ENCODE measurements around the gene CLIC6. TPM values are rescaled to one million over a fixed set of nuclear protein-coding genes. Genes with fewer than 3 reads are reported as not detected.

Gene CLIC6
- polyA plus RNA-seq, 3 donors = not detected

DNA sequence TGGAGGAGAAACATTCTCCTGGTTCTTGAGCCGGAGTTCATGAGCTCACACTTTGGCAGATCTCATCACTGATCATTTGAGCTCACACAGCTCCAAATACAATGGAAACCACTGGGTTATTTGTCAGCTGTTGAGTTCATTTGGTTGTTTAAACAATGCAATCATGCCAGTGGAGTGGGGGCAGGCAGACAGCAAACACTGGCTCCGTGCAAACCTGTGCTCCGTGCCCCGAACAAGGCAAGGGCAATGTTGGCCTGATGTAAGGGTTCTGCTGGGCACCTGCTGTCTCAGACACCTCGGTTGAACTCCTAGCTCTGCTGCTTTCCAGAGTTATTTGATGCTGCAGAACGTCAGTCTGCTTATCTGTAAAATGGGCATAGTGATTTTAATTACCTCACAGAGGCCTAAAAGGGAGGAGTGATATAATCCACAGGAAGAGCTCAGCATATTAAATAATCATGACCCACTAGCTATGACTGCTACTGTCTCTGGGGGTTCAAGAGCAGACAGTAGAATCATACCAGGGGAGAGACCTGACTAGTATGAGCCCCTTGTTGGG, 20.0 kb upstream of the CLIC6 start:
- no peaks in the 10 kb centered on the region for H3K4me1 ChIP-seq (ENCODE audit: control insufficient read depth in 1 of 2, insufficient read depth in 2 of 2, low read length in 2 of 2)
- intact Hi-C loops (cut with micrococcal nuclease) = no loop called here

GRCh38 chr21:34649400-34649799, 19.4 kb upstream of the CLIC6 start:
- Histone ChIP-seq H3K9ac (ENCODE audit: insufficient read depth, low read length, poor library complexity, severe bottlenecking) (no peak overlapping the region), H3K4me1 (ENCODE audit: control insufficient read depth in 1 of 2, insufficient read depth in 2 of 2, low read length in 2 of 2) (no peaks in the 10 kb centered on the region), H2AFZ (ENCODE audit: insufficient read depth, low read depth, low read length, poor library complexity, severe bottlenecking) (no peak overlapping the region), H3K27me3 (ENCODE audit: control insufficient read depth in 2 of 2, insufficient read depth in 2 of 2, low read length in 2 of 2) (no peaks in the 10 kb centered on the region), H4K20me1 (ENCODE audit: insufficient read depth, low read length) (no peaks in the 10 kb centered on the region), H3K27ac (ENCODE audit: low read depth in 1 of 2, low read length in 2 of 2) (no peak overlapping the region), H3K4me3 (replicated peaks in 1 of 3; ENCODE audit: low read depth in 2 of 3, low read length in 3 of 3) (no peak overlapping the region), H3K36me3 (replicated peaks in 1 of 2; ENCODE audit: control insufficient read depth in 1 of 2, insufficient read depth in 2 of 2, low read length in 2 of 2) (no peaks in the 10 kb centered on the region), H3K79me2 (ENCODE audit: insufficient read depth, low read length) (no peaks in the 10 kb centered on the region), H3K9me3 (replicated peaks in 1 of 2; ENCODE audit: control insufficient read depth in 1 of 2, insufficient read depth in 1 of 2, low read length in 2 of 2) (peaks cover 0 to 9% of the 10 kb centered on the region in 2 donors), H3K4me2 (replicated peaks; ENCODE audit: extremely low read depth, low read length, poor library complexity, severe bottlenecking) (no peak overlapping the region)
- Mint-ChIP-seq H3K27me3 (ENCODE audit: low read depth in 3 of 3) (peaks cover 2 to 11% (median 10%) of the 10 kb centered on the region in 3 donors), H3K9me3 (peaks cover 0 to 20% (median 5%) of the 10 kb centered on the region in 7 donors), H3K4me3 (no peak overlapping the region), H3K4me1 (no peaks in the 10 kb centered on the region), H3K36me3 (no peaks in the 10 kb centered on the region), H3K27ac (no peak overlapping the region)
- WGBS (ENCODE audit: insufficient coverage) = 83% methylated on average over 3 of the region's 3 CpGs
- DNase-seq = no peak
- intact Hi-C loops (cut with micrococcal nuclease) = no loop called here
- TF ChIP-seq CTCF (IDR thresholded peaks at IDR 0.05) = no peak

More for the DNA sequence above, 20.0 kb upstream of the CLIC6 start:
- Histone ChIP-seq H3K27me3 (ENCODE audit: control insufficient read depth in 2 of 2, insufficient read depth in 2 of 2, low read length in 2 of 2) (no peaks in the 10 kb centered on the region), H4K20me1 (ENCODE audit: insufficient read depth, low read length) (no peaks in the 10 kb centered on the region), H3K79me2 (ENCODE audit: insufficient read depth, low read length) (no peaks in the 10 kb centered on the region), H3K9ac (ENCODE audit: insufficient read depth, low read length, poor library complexity, severe bottlenecking) (no peak overlapping the region), H3K4me3 (replicated peaks in 1 of 3; ENCODE audit: low read depth in 2 of 3, low read length in 3 of 3) (no peak overlapping the region), H3K27ac (ENCODE audit: low read depth in 1 of 2, low read length in 2 of 2) (no peak overlapping the region), H3K4me2 (replicated peaks; ENCODE audit: extremely low read depth, low read length, poor library complexity, severe bottlenecking) (no peak overlapping the region), H3K36me3 (replicated peaks in 1 of 2; ENCODE audit: control insufficient read depth in 1 of 2, insufficient read depth in 2 of 2, low read length in 2 of 2) (no peaks in the 10 kb centered on the region), H3K9me3 (replicated peaks in 1 of 2; ENCODE audit: control insufficient read depth in 1 of 2, insufficient read depth in 1 of 2, low read length in 2 of 2) (peaks cover 0 to 9% of the 10 kb centered on the region in 2 donors), H2AFZ (ENCODE audit: insufficient read depth, low read depth, low read length, poor library complexity, severe bottlenecking) (no peak overlapping the region)
- WGBS (ENCODE audit: insufficient coverage) = 98% methylated on average over 3 of the region's 6 CpGs
- H3K4me1 Mint-ChIP-seq = no peaks in the 10 kb centered on the region
- peaks cover 0 to 17% (median 5%) of the 10 kb centered on the region in 7 donors for H3K9me3 Mint-ChIP-seq
- H3K27me3 Mint-ChIP-seq (ENCODE audit: low read depth in 3 of 3) = peaks cover 2 to 10% (median 10%) of the 10 kb centered on the region in 3 donors
- no peak for DNase-seq
- no peak overlapping the region for H3K4me3 Mint-ChIP-seq
- H3K36me3 Mint-ChIP-seq = no peaks in the 10 kb centered on the region
- no peak for TF ChIP-seq CTCF (IDR thresholded peaks at IDR 0.05)
- no peak overlapping the region for H3K27ac Mint-ChIP-seq
